Suprapubic skin (tissue), 4 donors: Measurements from ENCODE around the gene ANKRD45.

Experiments used
- POLR2A ChIP-seq, 2 donors: fragments of 450-650 bp; IDR thresholded peaks; one replicate each; pipeline ENCODE4 v1.6.1; 2017; ENCODE audit warnings: antibody characterized with exemption in 2 of 2, mild to moderate bottlenecking in 2 of 2, moderate library complexity in 2 of 2
- POLR2AphosphoS5 ChIP-seq, 3 donors: sonication (generic); formaldehyde crosslinking; IDR thresholded peaks; one replicate each; pipeline ENCODE4 v1.6.1; 2017; ENCODE audit warnings: antibody characterized with exemption in 3 of 3

GRCh38 chr1:173580071-173580470 is 89.6 kb downstream of the ANKRD45 start:
- TF ChIP-seq POLR2AphosphoS5 (IDR thresholded peaks at IDR 0.05), result no peak
- no peak for TF ChIP-seq POLR2A (IDR thresholded peaks at IDR 0.05)
